ENCODE measurements around the gene CDH23. TPM values are rescaled to one million over a fixed set of nuclear protein-coding genes. Genes with fewer than 3 reads are reported as not detected.

The CDH23 gene
- total and polyA plus RNA-seq, 2 donors from 2014 or later: 1.1 to 6.4 TPM

DNA sequence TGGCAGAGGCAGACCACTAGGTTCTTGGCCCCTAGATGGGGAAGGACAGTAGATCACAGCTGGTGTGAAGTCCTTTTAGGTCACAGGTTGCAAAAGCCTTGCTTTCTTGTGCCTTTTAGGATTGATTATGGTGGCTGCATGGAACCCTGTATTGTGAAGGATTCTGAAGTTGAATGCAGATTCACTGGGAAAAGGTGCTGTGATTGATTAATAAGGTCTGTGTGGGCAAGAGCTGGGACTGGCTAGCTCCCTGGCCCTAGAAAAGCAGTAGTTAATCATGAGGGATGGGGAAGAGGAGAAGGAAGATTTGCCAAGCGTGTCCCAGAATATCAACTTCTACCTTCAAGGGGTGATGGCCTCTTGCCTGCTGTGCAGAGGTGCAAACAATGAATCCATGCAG is 105.5 kb downstream of the CDH23 start:
- H3K4me3 ChIP-seq (ENCODE audit: low read length in 3 of 3): no peak overlapping the region
- no peaks in the 10 kb centered on the region for H3K27me3 ChIP-seq (ENCODE audit: control insufficient read depth, insufficient read depth, low read length)
- FAIRE-seq: no peak
- H3K9ac ChIP-seq (ENCODE audit: low read length in 3 of 3): no peak overlapping the region
- H3K4me1 ChIP-seq (ENCODE audit: control insufficient read depth in 2 of 3, insufficient read depth in 2 of 3, low read depth in 1 of 3, low read length in 3 of 3): peaks cover 0 to 6% (median 0%) of the 10 kb centered on the region in 3 donors
- no peak overlapping the region for H3K27ac ChIP-seq (ENCODE audit: low read depth in 2 of 2, low read length in 2 of 2)
- H3K36me3 ChIP-seq (ENCODE audit: control insufficient read depth in 2 of 3, insufficient read depth in 3 of 3, low read length in 3 of 3): no peaks in the 10 kb centered on the region
- H3K9me3 ChIP-seq (ENCODE audit: control insufficient read depth in 2 of 3, insufficient read depth in 1 of 3, low read length in 3 of 3): no peaks in the 10 kb centered on the region
- peak in 2 of 5 donors; percentile 17 to 43 for DNase-seq
- intact Hi-C loops (cut with DNase I): no loop called here
- TF ChIP-seq CTCF (IDR thresholded peaks at IDR 0.05; ENCODE audit: borderline replicate concordance, extremely low read depth, insufficient read depth): no peak

DNA sequence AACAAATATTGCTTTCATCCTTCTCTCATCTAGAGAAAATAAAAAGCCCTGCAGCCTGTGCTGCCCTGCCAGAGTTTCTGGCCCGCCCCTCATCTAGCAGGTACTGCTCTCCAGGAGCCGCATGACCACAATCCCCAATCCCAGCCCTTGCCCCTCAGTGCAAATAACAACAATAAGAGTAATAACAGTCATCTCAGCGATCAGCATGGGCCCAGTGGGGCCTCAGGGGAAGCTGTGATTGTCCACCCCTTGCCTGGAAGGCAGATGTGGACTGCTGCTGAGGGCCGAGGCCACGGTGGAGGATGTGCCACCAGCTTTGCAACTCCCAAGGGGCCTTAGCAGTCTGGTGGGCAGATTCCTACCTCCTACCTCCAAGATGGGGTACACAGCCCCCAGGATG is 106.1 kb downstream of the CDH23 start:
- FAIRE-seq (no peak), DNase-seq (no peak)
- no peak overlapping the region for H3K9ac ChIP-seq (ENCODE audit: low read length in 3 of 3)
- no peak overlapping the region for H3K27ac ChIP-seq (ENCODE audit: low read depth in 2 of 2, low read length in 2 of 2)
- intact Hi-C loops (cut with DNase I): no loop called here
- TF ChIP-seq CTCF (IDR thresholded peaks at IDR 0.05; ENCODE audit: borderline replicate concordance, extremely low read depth, insufficient read depth): no peak
- H3K36me3 ChIP-seq (ENCODE audit: control insufficient read depth in 2 of 3, insufficient read depth in 3 of 3, low read length in 3 of 3): no peaks in the 10 kb centered on the region
- no peak overlapping the region for H3K4me3 ChIP-seq (ENCODE audit: low read length in 3 of 3)
- no peaks in the 10 kb centered on the region for H3K9me3 ChIP-seq (ENCODE audit: control insufficient read depth in 2 of 3, insufficient read depth in 1 of 3, low read length in 3 of 3)
- peaks cover 0 to 2% (median 0%) of the 10 kb centered on the region in 3 donors for H3K4me1 ChIP-seq (ENCODE audit: control insufficient read depth in 2 of 3, insufficient read depth in 2 of 3, low read depth in 1 of 3, low read length in 3 of 3)
- H3K27me3 ChIP-seq (ENCODE audit: control insufficient read depth, insufficient read depth, low read length): no peaks in the 10 kb centered on the region

DNA sequence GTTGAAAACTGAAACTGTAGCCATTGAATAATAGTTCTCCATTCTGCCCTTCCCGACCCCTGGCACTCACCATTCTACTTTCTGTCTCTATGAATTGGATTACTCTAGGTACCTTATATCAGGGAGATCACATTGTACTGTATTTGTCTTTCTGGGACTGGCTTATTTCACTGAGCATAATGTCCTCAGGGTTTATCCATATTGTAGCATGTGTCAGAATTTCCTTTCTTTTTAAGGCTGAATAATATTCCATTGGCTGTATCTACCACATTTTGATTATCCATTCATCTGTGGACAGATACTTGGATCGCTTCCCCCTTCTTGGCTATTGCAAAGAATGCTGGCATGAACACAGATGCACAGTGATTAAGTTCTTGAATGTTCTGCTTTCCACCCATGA is 107.4 kb downstream of the CDH23 start:
- Histone ChIP-seq H3K4me1 (ENCODE audit: control insufficient read depth in 2 of 3, insufficient read depth in 2 of 3, low read depth in 1 of 3, low read length in 3 of 3) (no peaks in the 10 kb centered on the region), H3K9me3 (ENCODE audit: control insufficient read depth in 2 of 3, insufficient read depth in 1 of 3, low read length in 3 of 3) (no peaks in the 10 kb centered on the region), H3K36me3 (ENCODE audit: control insufficient read depth in 2 of 3, insufficient read depth in 3 of 3, low read length in 3 of 3) (no peaks in the 10 kb centered on the region), H3K27me3 (ENCODE audit: control insufficient read depth, insufficient read depth, low read length) (no peaks in the 10 kb centered on the region), H3K4me3 (ENCODE audit: low read length in 3 of 3) (no peak overlapping the region), H3K9ac (ENCODE audit: low read length in 3 of 3) (no peak overlapping the region), H3K27ac (ENCODE audit: low read depth in 2 of 2, low read length in 2 of 2) (no peak overlapping the region)
- intact Hi-C loops (cut with DNase I): no loop called here
- no peak for FAIRE-seq
- TF ChIP-seq CTCF (IDR thresholded peaks at IDR 0.05; ENCODE audit: borderline replicate concordance, extremely low read depth, insufficient read depth): no peak
- no peak for DNase-seq

DNA sequence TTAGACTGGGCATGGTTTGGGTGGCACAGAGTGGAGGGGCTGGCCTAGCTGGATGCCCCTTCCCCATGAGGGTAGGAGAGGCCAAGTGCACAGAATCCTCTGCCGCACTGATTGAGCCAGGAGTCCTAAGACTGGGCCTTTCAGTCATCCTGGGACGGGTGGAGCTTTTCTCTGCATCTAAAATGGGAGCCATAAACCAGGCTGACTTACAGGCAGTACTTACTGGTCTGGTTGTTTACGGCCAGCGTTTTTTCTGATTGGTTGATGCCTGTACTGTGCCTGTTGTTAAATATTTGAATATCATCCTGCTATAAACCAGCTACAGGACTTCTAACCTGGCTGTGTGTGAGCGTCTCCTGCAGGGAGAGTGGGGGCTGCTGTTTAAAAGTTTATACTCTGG is 107.8 kb downstream of the CDH23 start:
- DNase-seq: no peak
- FAIRE-seq: no peak
- intact Hi-C loops (cut with DNase I): no loop called here

More for the DNA sequence above, 107.8 kb downstream of the CDH23 start:
- Histone ChIP-seq H3K4me3 (ENCODE audit: low read length in 3 of 3) (no peak overlapping the region), H3K9ac (ENCODE audit: low read length in 3 of 3) (no peak overlapping the region), H3K36me3 (ENCODE audit: control insufficient read depth in 2 of 3, insufficient read depth in 3 of 3, low read length in 3 of 3) (no peaks in the 10 kb centered on the region), H3K27ac (ENCODE audit: low read depth in 2 of 2, low read length in 2 of 2) (no peak overlapping the region), H3K27me3 (ENCODE audit: control insufficient read depth, insufficient read depth, low read length) (no peaks in the 10 kb centered on the region), H3K4me1 (ENCODE audit: control insufficient read depth in 2 of 3, insufficient read depth in 2 of 3, low read depth in 1 of 3, low read length in 3 of 3) (no peaks in the 10 kb centered on the region), H3K9me3 (ENCODE audit: control insufficient read depth in 2 of 3, insufficient read depth in 1 of 3, low read length in 3 of 3) (no peaks in the 10 kb centered on the region)
- no peak for TF ChIP-seq CTCF (IDR thresholded peaks at IDR 0.05; ENCODE audit: borderline replicate concordance, extremely low read depth, insufficient read depth)

All from kidney (tissue), 14 donors.